Gastrocnemius medialis (tissue), 4 donors: Measurements from ENCODE around the gene STUB1.

ENCODE experiments used
- CTCF ChIP-seq, 5 experiments: fragments of 450-650 bp in 3 of 5; fragments of 200-600 bp in 2 of 5; sonication (generic) in 2 of 5; IDR thresholded peaks in 4 of 5; conservative IDR thresholded peaks in 1 of 5; 1 replicate in 4 of 5; 2 replicates in 1 of 5; pipeline ENCODE4 v1.5.1; 2016 to 2019; ENCODE audit warnings: antibody characterized with exemption in 5 of 5, mild to moderate bottlenecking in 3 of 5, moderate library complexity in 3 of 5
- POLR2A ChIP-seq, 2 donors: fragments of 450-650 bp; IDR thresholded peaks; one replicate each; pipeline ENCODE4 v1.6.1; 2017; ENCODE audit warnings: antibody characterized with exemption in 2 of 2, mild to moderate bottlenecking in 2 of 2, moderate library complexity in 2 of 2

- TF ChIP-seq POLR2A (IDR thresholded peaks at IDR 0.05) (no peak), CTCF (IDR thresholded peaks at IDR 0.05 in 4 of 5, conservative IDR thresholded peaks at IDR 0.05 in 1 of 5) (no peak)
Measured at GRCh38 chr16:668519-669171, 11.6 kb upstream of the STUB1 start.
